DND-41 (cell line): ENCODE results near the gene MIR17HG.

Source experiments
- ATAC-seq: fragments of 200-7000 bp; cut with Tn5 transposase; 3 replicates; pipeline ENCODE4 v1.9.1; 2021; ENCODE audit warnings: low read depth; ENCODE audit not compliant: insufficient read depth
- DNase-seq: peaks from one replicate; pipeline ENCODE4 v3.0.0-alpha.2; 2020
- H2AFZ ChIP-seq: 2 replicates; pipeline ENCODE4 v1.6.0; 2012; ENCODE audit warnings: low read depth, low read length
- H3K27ac ChIP-seq: 2 replicates; pipeline ENCODE4 v1.5.1; 2012; ENCODE audit warnings: low read length, inconsistent platforms
- H3K27me3 ChIP-seq: fragments of 200-600 bp; sonication (generic); 2 replicates; pipeline ENCODE4 v1.6.0; 2012; ENCODE audit warnings: low read length, mild to moderate bottlenecking, inconsistent platforms; ENCODE audit not compliant: insufficient read depth, poor library complexity
- H3K36me3 ChIP-seq: 2 replicates; pipeline ENCODE4 v1.5.1; 2012; ENCODE audit warnings: low read length, inconsistent platforms; ENCODE audit not compliant: insufficient read depth
- H3K4me1 ChIP-seq: 2 replicates; pipeline ENCODE4 v1.5.1; 2012; ENCODE audit warnings: mild to moderate bottlenecking, low read length; ENCODE audit not compliant: insufficient read depth
- H3K4me2 ChIP-seq: 2 replicates; pipeline ENCODE4 v1.6.0; 2012; ENCODE audit warnings: mild to moderate bottlenecking, moderate library complexity, low read length, inconsistent platforms; ENCODE audit not compliant: insufficient read depth
- H3K4me3 ChIP-seq, 2 experiments: fragments of 200-600 bp in 1 of 2; shearing (Covaris generic) in 1 of 2; 2 replicates each; pipeline ENCODE4 v1.5.1; 2012 to 2016; ENCODE audit warnings: inconsistent platforms in 2 of 2, low read length in 2 of 2, mild to moderate bottlenecking in 2 of 2, low read depth in 1 of 2, moderate library complexity in 1 of 2
- H3K79me2 ChIP-seq: 2 replicates; pipeline ENCODE4 v1.6.0; 2012; ENCODE audit warnings: low read length, inconsistent platforms; ENCODE audit not compliant: insufficient read depth
- H3K9ac ChIP-seq: 2 replicates; pipeline ENCODE4 v1.6.0; 2012; ENCODE audit warnings: low read depth, mild to moderate bottlenecking, inconsistent platforms, low read length, moderate library complexity
- H3K9me3 ChIP-seq: 2 replicates; pipeline ENCODE4 v1.5.1; 2012; ENCODE audit warnings: low read length, moderate library complexity, mild to moderate bottlenecking, inconsistent platforms; ENCODE audit not compliant: insufficient read depth, severe bottlenecking
- H4K20me1 ChIP-seq: 2 replicates; pipeline ENCODE4 v1.6.0; 2012; ENCODE audit warnings: low read length; ENCODE audit not compliant: insufficient read depth
- CTCF ChIP-seq: IDR thresholded peaks from 2 replicates; pipeline ENCODE4 v1.5.1; 2012; ENCODE audit warnings: borderline replicate concordance, low read length, moderate library complexity, mild to moderate bottlenecking; ENCODE audit not compliant: poor library complexity, severe bottlenecking; ENCODE audit errors: extremely low read depth
- EZH2 ChIP-seq: IDR thresholded peaks from 3 replicates; pipeline ENCODE4 v1.6.1; 2012; ENCODE audit warnings: borderline replicate concordance, low read depth, mild to moderate bottlenecking, moderate library complexity, low read length, inconsistent platforms; ENCODE audit not compliant: severe bottlenecking

The MIR17HG gene

GRCh38 chr13:91308299-91308698 is 39.2 kb upstream of the MIR17HG start:
- no peaks in the 10 kb centered on the region for H4K20me1 ChIP-seq
- TF ChIP-seq EZH2 (no peak), CTCF (peak; percentile 38)

GRCh38 chr13:91311491-91311890 is 36.0 kb upstream of the MIR17HG start:
- no peak overlapping the region for H3K9ac ChIP-seq

More at GRCh38 chr13:91308299-91308698, 39.2 kb upstream of the MIR17HG start:
- Histone ChIP-seq H2AFZ (no peak overlapping the region), H3K27me3 (no peaks in the 10 kb centered on the region), H3K4me1 (peaks cover 29% of the 10 kb centered on the region), H3K9ac (no peak overlapping the region), H3K4me3 (no peak overlapping the region), H3K27ac (no peak overlapping the region), H3K4me2 (no peak overlapping the region), H3K79me2 (no peaks in the 10 kb centered on the region), H3K9me3 (no peaks in the 10 kb centered on the region), H3K36me3 (no peaks in the 10 kb centered on the region)
- no peak for DNase-seq
- no peak for ATAC-seq

GRCh38 chr13:91312324-91312723 is 35.2 kb upstream of the MIR17HG start:
- Histone ChIP-seq H3K9me3 (no peaks in the 10 kb centered on the region), H3K27ac (no peak overlapping the region), H2AFZ (peak overlapping the region; percentile 67), H3K36me3 (no peaks in the 10 kb centered on the region), H3K4me3 (no peak overlapping the region), H4K20me1 (no peaks in the 10 kb centered on the region), H3K4me2 (peak overlapping the region; percentile 12; the same call in 1 of the 2 replicates), H3K9ac (no peak overlapping the region), H3K79me2 (no peaks in the 10 kb centered on the region), H3K27me3 (no peaks in the 10 kb centered on the region), H3K4me1 (peaks cover 36% of the 10 kb centered on the region)
- DNase-seq (no peak), ATAC-seq (peak; percentile 44)
- TF ChIP-seq EZH2: no peak
- no peak for TF ChIP-seq CTCF

More at GRCh38 chr13:91311491-91311890, 36.0 kb upstream of the MIR17HG start:
- Histone ChIP-seq H3K4me2 (no peak overlapping the region), H3K9me3 (no peaks in the 10 kb centered on the region), H3K4me1 (peaks cover 36% of the 10 kb centered on the region), H2AFZ (peak overlapping the region; percentile 67), H3K4me3 (no peak overlapping the region), H4K20me1 (no peaks in the 10 kb centered on the region), H3K27ac (no peak overlapping the region), H3K27me3 (no peaks in the 10 kb centered on the region), H3K79me2 (no peaks in the 10 kb centered on the region), H3K36me3 (no peaks in the 10 kb centered on the region)
- DNase-seq (no peak), ATAC-seq (peak; percentile 43; the same call in 2 of the 3 replicates)
- TF ChIP-seq EZH2 (no peak), CTCF (no peak)
